ENCODE measurements around the gene BRF1.

DNA sequence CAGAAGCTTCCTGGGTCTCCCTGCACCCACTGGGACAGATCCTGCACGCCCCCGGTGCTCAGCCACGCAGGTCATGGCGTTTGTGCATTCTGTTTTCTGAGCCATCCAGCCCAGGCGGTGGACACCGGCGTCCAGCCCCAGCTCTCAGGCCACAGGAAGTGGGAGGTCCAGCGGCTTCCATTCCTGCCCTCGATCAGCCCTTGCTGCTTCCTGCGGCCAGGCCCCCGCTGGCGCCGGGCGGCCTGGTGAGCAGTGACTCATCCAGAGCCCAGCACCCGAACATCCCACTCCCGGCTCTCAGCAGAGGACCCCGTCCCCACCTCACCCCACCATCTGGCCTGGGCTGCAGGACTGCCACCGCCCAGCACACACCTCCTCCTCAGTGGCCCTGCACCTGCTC, 101.7 kb downstream of the BRF1 start:
- no peak for TF ChIP-seq EZH2 (IDR thresholded peaks at IDR 0.05; ENCODE audit: borderline replicate concordance)
- TF ChIP-seq, protein P1, sequence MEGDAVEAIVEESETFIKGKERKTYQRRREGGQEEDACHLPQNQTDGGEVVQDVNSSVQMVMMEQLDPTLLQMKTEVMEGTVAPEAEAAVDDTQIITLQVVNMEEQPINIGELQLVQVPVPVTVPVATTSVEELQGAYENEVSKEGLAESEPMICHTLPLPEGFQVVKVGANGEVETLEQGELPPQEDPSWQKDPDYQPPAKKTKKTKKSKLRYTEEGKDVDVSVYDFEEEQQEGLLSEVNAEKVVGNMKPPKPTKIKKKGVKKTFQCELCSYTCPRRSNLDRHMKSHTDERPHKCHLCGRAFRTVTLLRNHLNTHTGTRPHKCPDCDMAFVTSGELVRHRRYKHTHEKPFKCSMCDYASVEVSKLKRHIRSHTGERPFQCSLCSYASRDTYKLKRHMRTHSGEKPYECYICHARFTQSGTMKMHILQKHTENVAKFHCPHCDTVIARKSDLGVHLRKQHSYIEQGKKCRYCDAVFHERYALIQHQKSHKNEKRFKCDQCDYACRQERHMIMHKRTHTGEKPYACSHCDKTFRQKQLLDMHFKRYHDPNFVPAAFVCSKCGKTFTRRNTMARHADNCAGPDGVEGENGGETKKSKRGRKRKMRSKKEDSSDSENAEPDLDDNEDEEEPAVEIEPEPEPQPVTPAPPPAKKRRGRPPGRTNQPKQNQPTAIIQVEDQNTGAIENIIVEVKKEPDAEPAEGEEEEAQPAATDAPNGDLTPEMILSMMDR (IDR thresholded peaks at IDR 0.05; ENCODE audit: poor library complexity): no peak
- TF ChIP-seq EZH2phosphoT487 (IDR thresholded peaks at IDR 0.05; ENCODE audit: low read depth, severe bottlenecking, unreplicated experiment): no peak

Data from hepatocyte (in vitro differentiated cells).